Stomach (tissue), 9 donors: ENCODE measurements around the gene MYRIP. TPM values are rescaled to one million over a fixed set of nuclear protein-coding genes. Genes with fewer than 3 reads are reported as not detected.

Source experiments
- DNase-seq, 2 donors: peaks; one replicate each; pipeline versions ENCODE4 v3.0.0 to v3.0.0-alpha.2; 2013 to 2019
- H3K27ac ChIP-seq, 5 donors: fragments of 200-600 bp in 4 of 5; sonication (generic) in 4 of 5; one replicate each; pipeline ENCODE4 v1.5.1; 2013 to 2019; ENCODE audit warnings: mild to moderate bottlenecking in 1 of 5, moderate library complexity in 1 of 5
- H3K27me3 ChIP-seq, 3 donors: fragments of 200-600 bp; sonication (generic); one replicate each; pipeline ENCODE4 v1.5.1; 2017 to 2019; ENCODE audit warnings: mixed run types in 1 of 3
- H3K36me3 ChIP-seq, 4 donors: fragments of 200-600 bp; sonication (generic); 1 replicate in 3 of 4; 2 replicates in 1 of 4; pipeline ENCODE4 v1.5.1; 2016 to 2019
- H3K4me1 ChIP-seq, 4 donors: fragments of 200-600 bp; sonication (generic); one replicate each; pipeline ENCODE4 v1.5.1; 2016 to 2019
- H3K4me3 ChIP-seq, 4 donors: fragments of 200-600 bp; sonication (generic) in 3 of 4; one replicate each; pipeline ENCODE4 v1.5.1; 2016 to 2019; ENCODE audit warnings: mild to moderate bottlenecking in 1 of 4
- H3K9me3 ChIP-seq, 4 donors: fragments of 200-600 bp; sonication (generic); one replicate each; pipeline ENCODE4 v1.5.1; 2016 to 2019
- EP300 ChIP-seq: sonication (generic); formaldehyde crosslinking; IDR thresholded peaks from one replicate; pipeline ENCODE4 v1.6.1; 2017; ENCODE audit warnings: antibody characterized with exemption
- POLR2A ChIP-seq, 4 donors: fragments of 450-650 bp; IDR thresholded peaks; one replicate each; pipeline ENCODE4 v1.6.1; 2016; ENCODE audit warnings: antibody characterized with exemption in 4 of 4, control low read depth in 2 of 4, mild to moderate bottlenecking in 1 of 4, moderate library complexity in 1 of 4
- POLR2AphosphoS5 ChIP-seq, 3 donors: sonication (generic); formaldehyde crosslinking; IDR thresholded peaks; one replicate each; pipeline ENCODE4 v1.6.1; 2016; ENCODE audit warnings: antibody characterized with exemption in 3 of 3
- WGBS, 5 donors: extraction: QIAGEN DNeasy Blood & Tissue Kit in 3 of 5; methylation state at CpG; one replicate each; pipeline versions ENCODE4 v1.1.5 to v1.1.7; 2013 to 2018; 5-methylcytosine and 5-hydroxymethylcytosine counted together
- intact Hi-C: fragments of 100-400 bp; cut with DNase I; formaldehyde crosslinking; loops from one replicate; pipeline ENCODE4 v1.15.1; 2023; ENCODE audit warnings: low total_unique reads
- polyA plus RNA-seq, 3 donors: library from polyadenylated mRNA; stranded (reverse); fragments of 200-250 nt; gene quantifications; one replicate each; pipeline ENCODE4 v1.2.3, GENCODE V29; 2013
- total RNA-seq, 5 donors: library from RNA; depleted of rRNA; stranded (reverse); fragments of >200 nt; gene quantifications; one replicate each; pipeline versions ENCODE4 v1.1.0 to v1.2.3, GENCODE V29; 2014 to 2016
- TF ChIP-seq, protein P1 (sequence below), 7 experiments: fragments of 450-650 bp in 4 of 7; fragments of 200-600 bp in 3 of 7; sonication (generic) in 3 of 7; IDR thresholded peaks; one replicate each; pipeline ENCODE4 v1.5.1; 2016 to 2019; ENCODE audit warnings: antibody characterized with exemption in 7 of 7, control low read depth in 2 of 7, mild to moderate bottlenecking in 1 of 7
- donor health status: healthy with polysubstance abuse.
- donor health status: Bipolar disorder and iron deficiency.
- donor health status: healthy.

Gene MYRIP
- total and polyA plus RNA-seq, 8 donors = 1.8 to 20.6 (median 6.8) TPM

DNA sequence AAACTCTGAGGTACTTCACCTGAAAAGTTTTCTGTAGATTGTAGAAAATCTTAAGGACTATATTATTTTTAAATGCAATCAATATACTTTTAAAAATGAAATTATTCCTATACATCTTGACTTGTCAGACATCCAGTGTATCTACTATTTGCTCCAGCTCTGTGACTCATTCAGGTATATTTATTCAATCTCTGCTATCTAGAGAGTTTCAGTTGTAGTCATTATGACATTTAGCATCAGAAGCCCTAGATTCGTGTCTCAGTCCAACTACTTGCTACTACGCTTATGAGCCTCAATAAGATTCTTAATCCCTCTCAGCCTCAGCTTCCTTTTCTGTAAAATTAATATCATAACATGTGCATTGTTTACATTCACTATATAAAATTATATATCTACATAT, 477.8 kb downstream of the MYRIP start:
- WGBS, 5 donors = 60 to 76% (median 71%) methylated on average over 2 of the region's 2 CpGs

DNA sequence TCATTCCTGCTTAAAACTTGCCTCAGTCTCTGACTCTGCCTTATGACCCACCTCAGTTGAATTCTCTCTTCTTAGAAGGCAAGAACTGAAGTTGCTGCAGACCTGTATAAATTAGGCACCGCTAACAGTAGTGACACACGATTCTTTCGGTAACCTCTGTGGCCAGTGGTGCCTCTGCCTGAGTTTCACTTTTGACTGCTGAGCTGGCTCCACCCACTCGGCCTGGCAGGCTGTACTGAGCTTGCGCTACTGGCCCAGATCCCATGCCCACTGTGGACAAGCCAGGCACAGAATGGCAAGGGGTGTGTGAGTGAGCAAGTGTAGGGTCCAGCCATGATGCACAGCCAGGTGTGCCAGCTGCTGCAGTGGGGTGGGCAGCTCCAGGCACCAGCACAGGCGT, 481.0 kb downstream of the MYRIP start:
- WGBS, 5 donors = 88 to 96% (median 92%) methylated on average over 6 of the region's 6 CpGs

More for the DNA sequence above, 477.8 kb downstream of the MYRIP start:
- Histone ChIP-seq H3K4me3 (no peak overlapping the region), H3K27ac (no peak overlapping the region), H3K9me3 (no peaks in the 10 kb centered on the region), H3K27me3 (no peaks in the 10 kb centered on the region), H3K4me1 (no peaks in the 10 kb centered on the region), H3K36me3 (peaks cover 0 to 16% (median 1%) of the 10 kb centered on the region in 4 donors)
- DNase-seq = no peak
- intact Hi-C loops = no loop called here
- TF ChIP-seq, protein P1, sequence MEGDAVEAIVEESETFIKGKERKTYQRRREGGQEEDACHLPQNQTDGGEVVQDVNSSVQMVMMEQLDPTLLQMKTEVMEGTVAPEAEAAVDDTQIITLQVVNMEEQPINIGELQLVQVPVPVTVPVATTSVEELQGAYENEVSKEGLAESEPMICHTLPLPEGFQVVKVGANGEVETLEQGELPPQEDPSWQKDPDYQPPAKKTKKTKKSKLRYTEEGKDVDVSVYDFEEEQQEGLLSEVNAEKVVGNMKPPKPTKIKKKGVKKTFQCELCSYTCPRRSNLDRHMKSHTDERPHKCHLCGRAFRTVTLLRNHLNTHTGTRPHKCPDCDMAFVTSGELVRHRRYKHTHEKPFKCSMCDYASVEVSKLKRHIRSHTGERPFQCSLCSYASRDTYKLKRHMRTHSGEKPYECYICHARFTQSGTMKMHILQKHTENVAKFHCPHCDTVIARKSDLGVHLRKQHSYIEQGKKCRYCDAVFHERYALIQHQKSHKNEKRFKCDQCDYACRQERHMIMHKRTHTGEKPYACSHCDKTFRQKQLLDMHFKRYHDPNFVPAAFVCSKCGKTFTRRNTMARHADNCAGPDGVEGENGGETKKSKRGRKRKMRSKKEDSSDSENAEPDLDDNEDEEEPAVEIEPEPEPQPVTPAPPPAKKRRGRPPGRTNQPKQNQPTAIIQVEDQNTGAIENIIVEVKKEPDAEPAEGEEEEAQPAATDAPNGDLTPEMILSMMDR (IDR thresholded peaks at IDR 0.05) = no peak
- TF ChIP-seq EP300 (no peak), POLR2A (IDR thresholded peaks at IDR 0.05) (no peak), POLR2AphosphoS5 (IDR thresholded peaks at IDR 0.05) (no peak)

DNA sequence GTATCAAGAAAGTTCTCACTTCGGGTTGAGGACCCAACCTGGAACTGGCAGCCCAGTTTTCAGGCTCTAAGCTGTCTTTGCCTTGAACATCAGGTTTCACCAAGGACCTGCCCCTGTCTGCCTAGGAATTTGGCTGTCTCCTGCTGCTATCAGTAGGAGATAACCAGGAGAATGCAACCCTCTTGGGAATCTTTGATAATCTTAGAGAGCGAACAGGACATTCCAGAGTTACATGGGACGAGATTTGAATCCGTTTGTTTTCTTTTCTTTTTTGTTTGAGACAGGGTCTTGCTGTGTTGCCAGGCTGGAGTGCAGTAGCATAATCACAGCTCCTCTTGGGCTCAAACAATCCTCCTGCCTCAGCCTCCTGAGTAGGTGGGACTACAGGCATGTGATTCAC, 482.1 kb downstream of the MYRIP start:
- TF ChIP-seq, protein P1 (IDR thresholded peaks at IDR 0.05) = no peak
- TF ChIP-seq EP300 = no peak
- TF ChIP-seq POLR2AphosphoS5 (IDR thresholded peaks at IDR 0.05) = no peak
- TF ChIP-seq POLR2A (IDR thresholded peaks at IDR 0.05) = no peak
- Histone ChIP-seq H3K27ac (no peak overlapping the region), H3K27me3 (no peaks in the 10 kb centered on the region), H3K36me3 (peaks cover 0 to 24% (median 7%) of the 10 kb centered on the region in 4 donors), H3K4me3 (no peak overlapping the region), H3K4me1 (no peaks in the 10 kb centered on the region), H3K9me3 (no peaks in the 10 kb centered on the region)
- intact Hi-C loops = no loop called here
- 89 to 97% (median 94%) methylated on average over 4 of the region's 4 CpGs for WGBS, 5 donors
- no peak for DNase-seq

More for the DNA sequence above, 481.0 kb downstream of the MYRIP start:
- no peaks in the 10 kb centered on the region for H3K27me3 ChIP-seq
- H3K4me1 ChIP-seq = no peaks in the 10 kb centered on the region
- TF ChIP-seq EP300 = no peak
- TF ChIP-seq POLR2AphosphoS5 (IDR thresholded peaks at IDR 0.05) = no peak
- no peak for TF ChIP-seq POLR2A (IDR thresholded peaks at IDR 0.05)
- TF ChIP-seq, protein P1 (IDR thresholded peaks at IDR 0.05) = no peak
- intact Hi-C loops = no loop called here
- DNase-seq = no peak
- no peaks in the 10 kb centered on the region for H3K9me3 ChIP-seq
- no peak overlapping the region for H3K4me3 ChIP-seq
- peaks cover 0 to 23% (median 5%) of the 10 kb centered on the region in 4 donors for H3K36me3 ChIP-seq
- H3K27ac ChIP-seq = no peak overlapping the region

DNA sequence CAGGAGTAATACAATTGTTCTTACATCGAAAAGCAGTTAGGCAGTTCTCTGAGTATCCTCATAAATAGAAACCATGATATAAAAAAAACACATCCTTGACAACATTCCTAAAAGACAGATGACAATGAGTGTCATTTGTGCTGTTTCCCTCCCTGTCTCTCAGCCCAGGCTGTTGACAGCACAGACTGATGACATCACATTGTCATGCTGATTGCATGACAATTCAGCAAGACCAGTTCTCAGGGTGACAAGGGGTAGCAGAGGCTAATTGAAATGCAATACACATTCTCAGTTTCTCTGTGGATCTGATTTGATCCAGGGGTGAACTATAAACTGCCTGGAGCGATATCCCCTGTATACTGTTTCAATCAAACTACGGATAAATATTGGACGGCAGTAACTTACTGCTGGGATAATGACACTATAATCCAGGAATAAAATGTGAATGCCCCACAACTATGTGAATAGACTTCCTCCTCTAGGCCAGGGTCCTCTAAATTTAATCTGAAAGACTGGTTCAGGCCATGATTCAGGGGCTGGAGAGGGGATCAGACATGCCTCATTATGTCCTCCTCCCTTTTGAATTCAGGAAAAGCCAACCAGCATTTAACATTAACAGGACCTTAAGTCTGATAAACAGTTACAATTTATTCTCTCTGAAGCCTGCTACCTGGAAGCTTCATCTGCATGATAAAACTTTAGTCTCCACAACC, 483.4 kb downstream of the MYRIP start:
- WGBS, 5 donors = 60 to 89% (median 77%) methylated on average over 4 of the region's 4 CpGs
- intact Hi-C loops = no loop called here
- no peak overlapping the region for H3K27ac ChIP-seq
- peaks cover 0 to 31% (median 7%) of the 10 kb centered on the region in 4 donors for H3K36me3 ChIP-seq
- no peaks in the 10 kb centered on the region for H3K27me3 ChIP-seq
- TF ChIP-seq, protein P1 (IDR thresholded peaks at IDR 0.05) = no peak
- TF ChIP-seq EP300 = no peak
- TF ChIP-seq POLR2A (IDR thresholded peaks at IDR 0.05) = no peak
- TF ChIP-seq POLR2AphosphoS5 (IDR thresholded peaks at IDR 0.05) = no peak
- H3K4me3 ChIP-seq = no peak overlapping the region
- no peak for DNase-seq
- no peaks in the 10 kb centered on the region for H3K4me1 ChIP-seq
- H3K9me3 ChIP-seq = no peaks in the 10 kb centered on the region
